Germinal center (tissue), 1 donor: ENCODE results near the gene CEP112.
"Not testable (repeated sequence)": the region's sequence is repeated elsewhere in the genome, so short reads cannot be mapped to it uniquely, and the experiment has no call there.

Experiments
- DNase-seq: peaks from one replicate; pipeline ENCODE4 v3.0.0; 2012; ENCODE audit warnings: mixed read lengths, low spot score

Gene CEP112

DNA sequence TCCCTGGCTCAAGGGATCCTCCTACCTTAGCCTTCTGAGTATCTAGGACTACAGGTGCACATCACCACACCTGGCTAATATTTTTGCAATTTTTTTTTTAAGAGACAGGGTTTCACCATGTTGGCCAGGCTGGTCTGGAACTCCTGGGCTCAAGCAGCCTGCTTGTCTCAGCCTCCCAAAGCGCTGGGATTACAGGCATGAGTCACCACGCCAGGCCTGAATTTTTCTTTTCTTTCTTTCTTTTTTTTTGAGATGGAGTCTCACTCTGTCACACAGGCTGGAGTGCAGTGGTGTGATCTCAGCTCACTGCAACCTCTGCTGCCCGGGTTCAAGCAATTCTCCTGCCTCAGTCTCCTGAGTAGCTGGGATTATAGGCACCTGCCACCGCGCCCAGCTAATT, 510.2 kb downstream of the CEP112 start:
- DNase-seq: not testable (repeated sequence)

DNA sequence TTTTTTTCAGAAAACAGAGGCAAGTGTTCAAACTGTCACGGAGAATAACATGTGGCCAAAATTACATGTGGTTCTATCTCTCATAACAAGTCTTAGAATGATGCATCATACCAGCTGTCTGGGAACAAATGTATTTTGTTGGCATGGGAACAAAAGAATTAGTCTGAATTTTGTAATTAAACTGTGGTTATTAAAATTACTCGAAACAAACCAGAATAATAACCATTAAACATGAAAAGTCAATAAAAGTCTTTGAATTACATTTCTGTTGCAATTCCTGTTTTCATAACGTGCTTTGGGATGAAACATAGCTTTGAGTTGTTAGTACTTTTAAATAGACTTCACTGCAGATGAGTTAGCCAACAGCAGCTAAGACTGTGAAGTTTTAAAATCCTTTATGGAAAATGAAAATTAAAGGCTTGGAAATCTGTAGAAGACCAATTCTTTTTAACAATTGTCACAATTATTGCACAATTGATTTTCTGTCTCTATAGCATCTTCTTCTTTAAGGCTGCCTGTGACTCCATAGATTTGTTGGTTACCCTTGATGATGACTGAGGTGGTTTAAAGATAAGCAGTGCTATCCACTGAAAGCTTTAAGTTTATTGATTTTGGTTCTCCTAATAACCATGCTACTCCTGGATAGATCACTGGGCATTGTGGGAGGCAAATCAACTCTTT, 512.6 kb downstream of the CEP112 start:
- DNase-seq: no peak

DNA sequence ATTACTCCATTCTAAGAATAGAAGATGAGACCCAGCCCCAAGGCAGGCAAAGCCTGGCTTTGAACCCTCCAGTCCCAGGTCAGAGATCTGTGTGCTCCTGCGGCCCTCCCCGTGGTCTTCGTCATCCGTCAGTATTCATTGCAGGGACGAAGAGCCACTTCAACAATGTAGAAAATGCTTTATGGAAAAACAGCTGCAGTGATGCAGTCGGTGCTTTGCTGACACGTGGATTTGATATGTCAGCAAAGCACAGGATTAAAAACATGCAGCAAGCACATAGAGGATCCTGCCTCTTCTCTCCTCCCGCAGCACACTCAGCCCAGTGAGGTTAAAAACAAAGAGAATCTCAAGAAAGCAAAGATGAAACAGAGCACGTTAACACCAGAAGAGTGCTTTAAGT, 513.4 kb downstream of the CEP112 start:
- DNase-seq: no peak

DNA sequence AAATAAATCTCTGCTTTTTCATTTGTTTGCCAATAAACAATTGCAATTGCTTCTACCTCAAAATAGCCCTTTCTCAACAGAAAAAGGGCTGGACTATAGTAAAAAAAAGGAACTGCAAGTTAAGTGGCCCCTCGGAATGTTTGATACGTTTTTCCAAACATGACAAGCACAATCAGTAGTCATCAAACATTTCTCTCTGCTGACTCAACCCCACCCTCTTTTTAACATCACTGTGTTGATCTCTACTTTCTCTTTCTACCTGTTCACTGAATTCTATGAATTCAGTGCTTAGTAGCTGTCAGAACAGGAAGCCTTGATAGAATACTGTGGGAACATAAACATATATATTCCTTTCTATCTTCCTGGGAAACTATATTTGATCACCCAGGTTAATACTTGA, 514.0 kb downstream of the CEP112 start:
- no peak for DNase-seq

DNA sequence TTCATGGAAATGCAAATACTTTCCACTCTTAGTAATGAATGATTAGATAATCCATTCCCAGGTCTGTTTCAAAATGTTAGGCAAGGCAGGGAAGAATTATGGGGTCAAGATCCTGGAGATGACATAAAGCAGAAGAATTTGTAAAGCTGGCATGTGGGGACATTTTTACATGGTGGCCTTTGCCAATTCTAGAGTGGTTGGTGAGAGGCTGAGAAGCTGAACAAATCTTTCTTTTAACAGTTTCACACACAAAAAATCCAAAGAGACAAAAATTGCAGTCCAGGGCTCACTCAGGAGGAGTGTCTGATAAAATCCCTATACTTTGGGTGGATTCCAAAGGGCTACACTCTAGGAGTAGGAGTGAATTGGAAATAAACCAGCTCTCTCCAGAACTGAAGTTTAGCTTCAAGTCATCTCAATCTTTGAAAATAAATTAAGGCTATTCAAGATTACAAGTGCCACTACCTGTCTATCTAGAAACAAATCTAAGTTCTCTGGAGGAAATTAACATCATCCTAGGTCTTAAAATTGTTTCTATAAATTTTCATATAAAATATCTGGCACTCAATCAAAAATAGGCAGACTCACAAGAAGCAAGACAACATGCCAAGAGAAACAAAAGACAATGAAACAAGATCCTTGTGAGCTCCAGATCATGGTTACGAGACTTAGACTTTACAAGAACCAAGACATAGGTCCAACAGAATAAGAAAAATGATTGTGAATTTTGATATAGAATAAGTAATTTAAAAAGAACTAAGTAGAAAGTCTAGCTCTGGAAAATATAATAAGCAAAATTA, 517.5 kb downstream of the CEP112 start:
- DNase-seq: no peak

DNA sequence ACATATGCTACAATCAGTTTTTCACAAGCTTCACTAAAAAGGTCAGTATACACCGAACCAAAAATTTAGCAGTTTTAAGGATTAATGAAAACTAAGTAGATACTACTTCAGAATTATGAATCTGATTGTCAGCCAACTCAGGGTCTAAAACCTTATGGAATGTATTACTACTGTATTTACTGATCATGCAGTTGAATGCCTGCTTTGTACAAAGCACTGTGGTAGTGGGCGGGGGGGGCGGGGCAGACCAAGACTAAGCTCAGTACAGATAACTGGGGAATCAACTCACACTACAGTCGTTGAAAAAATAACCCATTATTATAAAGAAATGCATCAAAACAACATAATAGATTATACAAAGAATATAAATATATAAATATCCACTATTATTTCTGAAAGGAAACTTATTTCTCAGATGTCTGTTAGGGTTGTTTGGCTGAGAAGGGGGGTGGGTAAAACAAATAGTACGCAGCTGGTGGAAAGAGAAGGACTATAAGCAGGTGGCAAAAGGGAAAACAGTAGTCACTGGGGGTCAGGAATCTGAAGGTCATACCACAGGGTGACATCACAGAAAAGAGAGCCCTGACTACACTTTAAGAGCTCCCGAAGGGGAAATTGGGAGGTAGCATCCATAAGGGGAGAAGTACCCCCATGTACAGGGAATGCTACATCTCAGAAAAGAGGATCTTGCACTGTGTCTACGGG, 521.1 kb downstream of the CEP112 start:
- DNase-seq: no peak

DNA sequence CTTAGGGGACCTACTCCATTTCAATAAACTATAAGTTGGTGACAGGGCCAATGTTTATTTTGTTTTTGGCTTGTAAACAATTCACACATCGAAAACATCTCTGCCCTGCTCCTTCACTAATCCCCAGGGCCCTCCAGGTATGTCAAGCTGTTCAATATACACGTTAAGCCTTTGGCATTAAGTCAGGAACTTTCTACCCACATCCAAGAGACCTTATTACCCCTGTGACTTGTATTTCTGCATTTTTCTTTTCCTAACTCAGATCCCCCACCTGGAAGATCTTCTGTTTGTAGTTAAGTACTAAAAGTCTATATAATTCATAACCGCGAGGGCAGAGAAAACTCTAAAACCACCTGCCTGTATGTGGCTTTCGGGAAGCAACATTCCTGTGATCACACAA, 523.7 kb downstream of the CEP112 start:
- DNase-seq: no peak

GRCh38 chr17:65667656-65668055, 524.3 kb downstream of the CEP112 start:
- no peak for DNase-seq

GRCh38 chr17:65666876-65667321, 525.0 kb downstream of the CEP112 start:
- DNase-seq: no peak

- no peak for DNase-seq
Measured at GRCh38 chr17:65665966-65666365, 526.0 kb downstream of the CEP112 start.

DNA sequence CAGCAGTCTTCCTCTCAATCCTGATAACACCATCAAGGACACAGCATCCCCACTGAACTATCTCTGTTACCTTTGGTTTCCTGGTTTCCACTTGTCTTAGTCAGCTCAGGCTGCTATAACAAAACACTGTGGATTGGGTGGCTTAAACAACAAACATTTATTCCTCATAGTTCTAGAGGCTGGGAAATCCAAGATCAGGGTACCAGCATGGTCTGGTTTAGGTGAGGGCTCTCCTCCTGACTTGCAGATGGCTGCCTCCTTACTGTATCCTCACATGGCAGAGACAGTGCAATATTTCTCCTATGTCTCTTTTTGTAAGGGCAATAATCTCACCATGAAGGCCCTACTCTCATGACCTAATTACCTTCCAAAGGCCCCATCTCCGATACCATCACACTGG, 527.2 kb downstream of the CEP112 start:
- no peak for DNase-seq

GRCh38 chr17:65664266-65664665, 527.7 kb downstream of the CEP112 start:
- no peak for DNase-seq

DNA sequence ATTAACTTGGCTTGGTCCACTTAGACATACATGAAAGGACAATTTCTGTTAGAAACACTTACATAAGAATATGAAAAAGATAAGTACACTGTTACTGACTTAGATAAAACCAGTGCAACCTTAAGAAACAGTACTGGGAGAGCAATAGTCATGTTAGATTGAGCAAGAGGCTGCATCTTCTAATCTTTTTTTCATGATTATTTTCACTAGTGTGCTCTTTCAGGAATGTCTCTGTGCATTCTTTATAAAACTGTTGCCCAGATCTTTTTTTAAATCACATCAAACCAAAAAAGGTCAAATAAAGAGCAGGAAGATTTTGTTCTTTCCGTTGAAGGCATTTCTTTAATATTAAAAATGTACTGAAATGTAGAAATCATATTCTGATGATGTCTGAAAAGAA, 529.7 kb downstream of the CEP112 start:
- DNase-seq: no peak

DNA sequence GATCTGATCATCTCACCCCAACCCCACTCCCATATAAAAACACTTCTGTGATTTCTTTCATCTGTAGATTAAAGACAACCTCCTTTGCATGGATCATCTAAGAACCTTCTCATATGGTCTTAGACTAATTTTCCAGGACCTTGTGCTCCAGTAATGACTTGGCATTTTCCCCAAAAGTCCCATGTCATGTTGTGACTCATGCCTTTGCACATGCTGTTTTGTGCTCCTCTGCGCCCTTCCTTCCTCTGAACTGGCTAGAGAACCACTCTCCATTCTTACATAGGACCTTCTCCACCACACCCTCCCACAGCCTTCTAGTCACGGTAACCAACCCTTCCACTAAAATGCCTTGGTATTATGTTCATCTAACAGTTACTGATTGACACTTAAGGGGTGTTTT, 531.0 kb downstream of the CEP112 start:
- DNase-seq: no peak

- no peak for DNase-seq
Measured at GRCh38 chr17:65660078-65660477, 531.9 kb downstream of the CEP112 start.

GRCh38 chr17:65659512-65659911, 532.4 kb downstream of the CEP112 start:
- no peak for DNase-seq

GRCh38 chr17:65657251-65657828, 534.6 kb downstream of the CEP112 start:
- DNase-seq: no peak

- DNase-seq: no peak
Measured at GRCh38 chr17:65656390-65657250, 535.3 kb downstream of the CEP112 start.

GRCh38 chr17:65655706-65656105, 536.2 kb downstream of the CEP112 start:
- DNase-seq: no peak

- DNase-seq: no peak
Measured at GRCh38 chr17:65644545-65644944, 547.4 kb downstream of the CEP112 start.

- DNase-seq: no peak
Measured at GRCh38 chr17:65638221-65638975, 553.5 kb downstream of the CEP112 start.
